D341Med (cell line): ENCODE data around the gene ATP6V1B1.

Source experiments
- DNase-seq: peaks from one replicate; pipeline ENCODE4 v3.0.0; 2012; ENCODE audit warnings: low spot score

The ATP6V1B1 gene

DNA sequence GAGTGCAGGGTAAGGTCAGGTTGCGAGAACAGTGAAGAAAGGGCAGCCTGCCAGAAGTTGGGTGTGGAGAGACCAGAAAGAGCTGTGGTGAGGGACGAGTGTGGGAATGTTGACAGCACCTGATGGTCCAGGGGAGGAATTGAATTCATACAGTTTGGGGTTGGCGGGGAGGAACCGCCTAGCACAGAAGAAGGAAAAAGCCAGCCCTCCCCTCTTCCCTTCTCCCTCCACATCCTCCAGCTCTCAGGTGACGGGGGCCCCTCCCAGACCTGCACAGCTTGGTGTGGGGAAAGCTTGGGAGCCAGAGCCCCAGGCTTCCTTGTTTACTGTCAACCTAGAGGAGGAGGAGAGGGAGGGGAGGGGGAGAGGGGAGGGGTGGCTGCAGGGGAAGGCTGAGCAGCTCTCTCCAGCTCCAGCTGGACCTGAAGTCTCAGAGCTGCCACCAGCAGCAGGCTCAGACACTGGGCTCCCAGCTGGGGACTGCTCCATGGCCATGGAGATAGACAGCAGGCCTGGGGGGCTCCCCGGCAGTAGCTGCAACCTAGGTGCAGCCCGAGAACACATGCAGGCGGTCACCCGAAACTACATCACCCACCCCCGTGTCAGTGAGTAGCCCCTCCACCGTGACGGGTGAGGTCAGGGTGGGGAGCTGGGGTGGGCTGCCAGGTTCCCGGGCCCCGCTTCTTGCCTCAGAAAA is at the start of gene ATP6V1B1:
TSS of gene ATP6V1B1 (plus strand) at position 433 of the 697 bp plus-strand sequence. CDS start at position 488, 55 bp downstream.
- no peak for DNase-seq

GRCh38 chr2:70886541-70886987 is 49.1 kb upstream of the ATP6V1B1 start:
- DNase-seq, result no peak

GRCh38 chr2:70887208-70887549 is 48.5 kb upstream of the ATP6V1B1 start:
- no peak for DNase-seq

DNA sequence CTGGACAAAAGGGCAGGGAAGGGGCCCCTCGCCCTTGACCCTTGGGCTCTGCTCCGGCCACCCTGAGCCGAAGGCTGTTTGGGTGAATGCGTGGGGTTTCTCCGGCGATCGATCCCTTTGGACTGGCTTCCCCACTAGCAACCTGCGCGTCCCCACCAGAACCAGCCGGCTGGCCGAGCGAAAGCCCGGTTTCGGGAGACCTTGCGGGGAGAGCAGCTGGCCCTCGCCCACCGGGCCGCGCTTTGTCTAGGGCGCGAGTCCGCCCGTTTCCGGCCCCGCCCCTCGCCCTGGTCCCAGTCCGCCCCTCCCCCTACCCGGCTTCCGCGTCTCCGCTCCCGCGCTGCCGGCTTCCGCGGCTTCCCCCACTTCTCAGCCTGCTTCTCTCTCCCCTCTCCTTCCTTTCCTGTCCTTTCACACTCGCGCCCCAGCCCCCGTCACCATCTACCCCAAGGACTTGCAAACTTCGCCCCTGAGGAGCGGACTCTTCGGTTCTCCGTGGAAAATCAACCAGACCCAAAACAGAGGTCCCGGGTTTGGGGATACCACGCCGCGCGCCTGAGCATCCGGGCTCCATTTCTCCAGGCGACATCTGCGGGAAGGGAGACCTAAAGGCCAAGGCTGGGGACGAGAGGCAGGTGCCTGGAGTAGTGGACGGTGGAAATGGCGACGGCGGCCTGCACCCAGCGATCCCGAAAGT is 48.0 kb upstream of the ATP6V1B1 start:
- peak; percentile 54 for DNase-seq

GRCh38 chr2:70888366-70888922 is 47.3 kb upstream of the ATP6V1B1 start:
- DNase-seq, result no peak

- DNase-seq, result no peak
These were observed 46.6 kb upstream of the ATP6V1B1 start for GRCh38 chr2:70888923-70889715.

DNA sequence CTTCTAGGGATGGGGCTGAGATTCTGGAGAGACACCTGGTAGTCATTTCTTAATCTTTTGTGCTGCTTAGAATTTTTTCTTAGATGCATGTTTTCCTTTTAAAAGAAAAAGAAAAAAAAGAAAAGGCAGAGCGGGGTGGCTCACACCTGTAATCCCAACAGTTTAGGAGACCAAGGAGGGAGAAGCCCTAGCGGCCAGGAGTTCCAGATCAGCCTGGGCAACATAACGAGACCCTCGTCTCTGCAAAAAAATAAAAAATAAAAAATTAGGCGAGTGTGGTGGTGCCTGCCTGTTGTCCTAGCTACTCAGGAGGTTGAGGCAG is 46.0 kb upstream of the ATP6V1B1 start:
- no peak for DNase-seq

DNA sequence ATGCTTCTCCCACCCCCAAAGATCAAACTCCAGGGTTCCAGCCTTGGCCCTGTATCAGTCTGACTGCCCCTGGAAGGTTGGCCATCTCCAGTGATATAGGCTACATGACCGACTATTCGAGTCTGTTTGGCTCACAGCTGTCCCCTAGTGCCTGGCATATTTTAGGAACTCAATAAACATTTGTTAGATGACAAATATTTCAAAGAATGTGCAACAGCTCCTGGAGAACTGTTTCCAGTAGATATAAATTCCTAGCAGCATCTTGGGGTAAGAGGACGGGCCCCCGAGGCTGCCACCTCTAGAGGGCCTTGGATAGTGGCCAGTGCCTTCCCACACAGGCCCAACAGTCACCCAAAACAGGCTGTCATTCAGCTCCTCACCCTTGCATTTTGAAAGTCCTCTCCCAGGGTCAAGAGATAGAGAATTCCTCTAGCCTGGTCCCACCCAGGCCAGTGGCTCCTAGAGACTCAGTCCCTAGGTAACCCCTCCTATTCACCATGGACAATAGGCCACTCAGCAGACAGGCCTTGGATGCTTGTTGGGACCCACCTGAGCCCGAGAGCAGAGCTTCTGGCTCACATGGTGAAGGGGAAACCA is 45.1 kb upstream of the ATP6V1B1 start:
- no peak for DNase-seq

DNA sequence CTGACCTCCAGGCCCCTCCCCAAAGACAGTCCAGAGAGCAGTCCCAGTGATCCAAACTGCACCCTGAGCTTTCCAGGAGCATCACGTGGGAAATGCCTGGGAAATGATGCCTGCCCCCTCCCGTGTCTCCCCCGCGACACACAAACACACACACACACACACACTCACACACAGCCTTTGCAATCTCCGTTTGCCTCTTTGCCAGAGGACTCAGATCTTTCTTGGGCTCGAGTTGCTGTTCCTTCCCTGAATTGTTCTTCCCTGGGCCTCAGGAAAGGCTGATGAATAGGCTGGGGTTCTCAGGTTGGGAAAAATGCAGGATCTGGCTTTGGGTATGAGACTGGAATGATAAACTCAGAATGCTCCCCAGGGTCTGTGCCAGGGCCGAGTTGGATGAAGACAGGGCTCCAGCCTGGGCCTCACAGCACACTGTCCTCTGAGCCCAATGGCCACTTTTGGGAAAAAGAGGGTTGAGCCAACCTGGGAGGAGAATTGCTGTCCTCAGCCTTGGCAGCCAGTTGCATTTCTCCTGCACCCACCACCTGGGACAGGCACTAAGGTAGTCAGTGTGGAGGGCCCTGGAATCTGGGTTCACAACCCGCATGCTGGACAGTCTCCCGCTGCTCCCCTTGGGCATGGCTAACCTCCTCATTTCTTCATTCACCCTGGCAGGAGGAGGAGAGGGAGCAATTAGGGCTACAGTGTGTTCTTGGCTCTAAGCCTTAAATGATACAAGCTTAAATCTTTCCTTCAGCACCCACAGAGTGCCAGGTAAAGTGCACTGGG is 43.9 kb upstream of the ATP6V1B1 start:
- no peak for DNase-seq

- no peak for DNase-seq
These were observed 43.0 kb upstream of the ATP6V1B1 start for GRCh38 chr2:70892750-70893149.

GRCh38 chr2:70893186-70893585 is 42.5 kb upstream of the ATP6V1B1 start:
- no peak for DNase-seq

GRCh38 chr2:70894765-70895164 is 40.9 kb upstream of the ATP6V1B1 start:
- no peak for DNase-seq

DNA sequence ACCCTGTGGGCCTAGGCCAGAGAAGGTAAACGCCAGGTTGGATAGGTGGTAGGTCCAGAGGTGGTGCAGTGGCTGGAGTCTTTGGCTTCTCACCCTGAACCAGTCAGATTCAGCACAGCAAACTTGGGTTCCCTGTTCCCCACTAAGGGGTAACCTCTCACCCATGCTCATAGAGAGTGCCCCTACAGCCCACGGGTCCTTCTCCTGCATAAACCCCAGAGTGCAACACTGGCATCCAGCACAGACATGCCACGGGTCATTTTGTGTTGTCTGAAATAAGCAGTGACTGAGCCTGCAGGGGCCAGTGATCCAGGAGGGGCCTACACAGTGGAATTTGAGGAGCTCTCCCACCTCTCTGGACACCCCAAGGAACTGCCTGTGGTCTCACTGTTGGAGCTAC is 40.5 kb upstream of the ATP6V1B1 start:
- no peak for DNase-seq

GRCh38 chr2:70895998-70896764 is 39.5 kb upstream of the ATP6V1B1 start:
- no peak for DNase-seq

DNA sequence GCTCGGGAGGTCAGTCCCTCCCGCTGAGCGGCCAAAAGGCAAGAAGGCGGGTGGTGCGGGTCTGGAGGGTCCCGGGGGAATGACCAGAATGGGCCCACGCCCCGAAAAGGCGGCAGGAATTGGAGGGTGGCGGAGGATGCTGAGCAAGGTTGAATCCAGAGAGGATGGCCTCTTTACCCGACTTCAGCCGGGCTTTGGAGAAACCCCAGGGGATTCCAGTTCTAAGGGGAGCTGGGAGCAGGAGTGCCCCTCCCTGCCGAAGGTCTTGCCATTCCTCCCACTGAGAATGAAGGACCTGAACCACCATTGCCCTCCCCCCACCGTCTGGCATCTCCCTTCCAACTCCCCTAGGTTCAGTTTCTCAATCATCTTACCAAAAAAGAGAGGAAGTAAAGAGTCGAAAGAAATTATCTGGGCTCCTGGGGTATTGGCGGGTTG is 38.9 kb upstream of the ATP6V1B1 start:
- DNase-seq, result no peak

DNA sequence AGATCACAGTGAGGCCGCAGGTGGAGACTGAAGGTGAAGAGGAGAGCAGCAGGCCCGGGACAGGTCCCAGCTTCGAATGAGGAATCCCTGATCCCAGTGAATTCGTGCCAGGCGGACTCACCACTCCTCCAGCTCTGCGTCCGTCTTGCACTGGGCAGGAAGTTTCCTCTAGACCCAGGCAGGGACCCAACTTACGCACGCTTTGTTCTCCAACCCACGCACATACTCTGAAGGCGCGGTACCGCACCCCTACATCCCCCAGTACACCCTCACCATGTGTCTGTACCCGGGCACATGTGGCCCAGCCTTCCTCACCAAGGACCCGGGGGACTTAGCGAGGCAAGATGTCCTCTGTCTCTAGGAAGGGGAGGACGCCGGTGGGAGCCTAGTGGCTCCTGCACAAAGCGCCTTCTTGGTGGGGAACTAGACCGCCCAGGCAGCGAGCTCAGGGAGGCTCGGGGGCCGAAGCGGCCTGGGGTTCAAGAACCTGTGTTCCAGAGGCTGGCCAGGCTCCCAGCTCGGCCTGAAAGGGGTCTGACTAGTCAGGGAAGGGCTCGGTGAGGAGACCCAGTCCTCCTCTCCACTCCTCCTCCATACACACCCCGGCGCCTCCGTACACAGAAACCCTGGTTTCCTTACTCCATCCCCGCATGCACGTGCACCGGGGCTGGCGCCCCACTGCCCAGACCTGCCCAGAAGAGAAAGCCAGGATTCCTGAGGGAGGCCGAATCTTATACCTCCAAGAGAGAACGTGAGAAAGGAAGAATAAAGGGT is 38.3 kb upstream of the ATP6V1B1 start:
- DNase-seq, result no peak

- DNase-seq, result no peak
These were observed 37.8 kb upstream of the ATP6V1B1 start for GRCh38 chr2:70897977-70898226.

- no peak for DNase-seq
These were observed 37.1 kb upstream of the ATP6V1B1 start for GRCh38 chr2:70898363-70899240.
